Neutrophil (primary cell): ENCODE data around the gene TNFAIP6.

ENCODE experiments used
- H3K27ac ChIP-seq: fragments of 200-600 bp; sonication (generic); 2 replicates; pipeline ENCODE4 v1.5.1; 2016; ENCODE audit warnings: mild to moderate bottlenecking, moderate library complexity
- H3K27me3 ChIP-seq: fragments of 200-600 bp; sonication (generic); 2 replicates; pipeline ENCODE4 v1.6.0; 2016; ENCODE audit warnings: mild to moderate bottlenecking
- H3K36me3 ChIP-seq: fragments of 200-600 bp; sonication (generic); 2 replicates; pipeline ENCODE4 v1.5.1; 2017
- H3K4me1 ChIP-seq, 2 experiments: fragments of 200-600 bp in 1 of 2; sonication (generic) in 1 of 2; 1 replicate in 1 of 2; 2 replicates in 1 of 2; pipeline versions ENCODE4 v1.5.1 to v1.6.1; 2013 to 2016; ENCODE audit warnings: low read depth in 1 of 2, low read length in 1 of 2, mild to moderate bottlenecking in 1 of 2, moderate library complexity in 1 of 2; ENCODE audit not compliant: control insufficient read depth in 1 of 2, insufficient read depth in 1 of 2
- H3K4me3 ChIP-seq, 2 experiments: fragments of 200-600 bp in 1 of 2; sonication (generic) in 1 of 2; 1 replicate in 1 of 2; 2 replicates in 1 of 2; pipeline ENCODE4 v1.5.1; 2013 to 2016; ENCODE audit warnings: low read depth in 1 of 2, low read length in 1 of 2, mild to moderate bottlenecking in 1 of 2, moderate library complexity in 1 of 2
- H3K9me3 ChIP-seq: fragments of 200-600 bp; sonication (generic); 2 replicates; pipeline ENCODE4 v1.5.1; 2016
- CTCF ChIP-seq: fragments of 200-600 bp; sonication (generic); IDR thresholded peaks from 2 replicates; pipeline ENCODE4 v1.5.1; 2016; ENCODE audit warnings: antibody characterized with exemption

The TNFAIP6 gene

GRCh38 chr2:151350579-151351195 lies 6.7 kb upstream of the TNFAIP6 start:
- no peak for TF ChIP-seq CTCF
- H3K27me3 ChIP-seq = no peaks in the 10 kb centered on the region
- peaks cover 28 to 36% of the 10 kb centered on the region in 2 experiments for H3K4me1 ChIP-seq
- H3K4me3 ChIP-seq = no peak overlapping the region
- no peaks in the 10 kb centered on the region for H3K36me3 ChIP-seq
- no peak overlapping the region for H3K27ac ChIP-seq
- H3K9me3 ChIP-seq = no peaks in the 10 kb centered on the region

GRCh38 chr2:151353995-151354394 lies 3.4 kb upstream of the TNFAIP6 start:
- no peak overlapping the region for H3K4me3 ChIP-seq
- H3K4me1 ChIP-seq = peaks cover 32 to 41% of the 10 kb centered on the region in 2 experiments
- H3K27me3 ChIP-seq = no peaks in the 10 kb centered on the region
- H3K27ac ChIP-seq = no peak overlapping the region
- no peaks in the 10 kb centered on the region for H3K9me3 ChIP-seq
- TF ChIP-seq CTCF = no peak
- H3K36me3 ChIP-seq = no peaks in the 10 kb centered on the region

- H3K27ac ChIP-seq = no peak overlapping the region
- no peaks in the 10 kb centered on the region for H3K9me3 ChIP-seq
- H3K4me3 ChIP-seq = no peak overlapping the region
- H3K4me1 ChIP-seq = peaks cover 31 to 41% of the 10 kb centered on the region in 2 experiments
- no peaks in the 10 kb centered on the region for H3K27me3 ChIP-seq
- H3K36me3 ChIP-seq = no peaks in the 10 kb centered on the region
- no peak for TF ChIP-seq CTCF
Measured at GRCh38 chr2:151354807-151355206, 2.6 kb upstream of the TNFAIP6 start.

- H3K4me1 ChIP-seq = peaks cover 59 to 71% of the 10 kb centered on the region in 2 experiments
- peak overlapping the region; percentile 87 for H3K27ac ChIP-seq
- no peaks in the 10 kb centered on the region for H3K36me3 ChIP-seq
- no peaks in the 10 kb centered on the region for H3K27me3 ChIP-seq
- TF ChIP-seq CTCF = no peak
- H3K4me3 ChIP-seq = peak overlapping the region; percentile 53 to 61
- no peaks in the 10 kb centered on the region for H3K9me3 ChIP-seq
Measured at GRCh38 chr2:151358166-151358970, 976 bp downstream of the TNFAIP6 start.

GRCh38 chr2:151359768-151360461 lies 2.5 kb downstream of the TNFAIP6 start:
- no peak for TF ChIP-seq CTCF
- Histone ChIP-seq H3K36me3 (no peaks in the 10 kb centered on the region), H3K27me3 (no peaks in the 10 kb centered on the region), H3K9me3 (no peaks in the 10 kb centered on the region), H3K4me1 (peaks cover 74 to 87% of the 10 kb centered on the region in 2 experiments), H3K27ac (no peak overlapping the region), H3K4me3 (peak overlapping the region; percentile 7 to 19)
